Measurements from ENCODE around the gene GNB1L. TPM values are rescaled to one million over a fixed set of nuclear protein-coding genes. Genes with fewer than 3 reads are reported as not detected.
"Not testable (repeated sequence)": the region's sequence is repeated elsewhere in the genome, so short reads cannot be mapped to it uniquely, and the experiment has no call there.

GNB1L gene
- total RNA-seq, 1 donor from 2014 or later = 13.8 TPM

GRCh38 chr22:19884161-19884953 is 29.7 kb upstream of the GNB1L start:
- no peaks in the 10 kb centered on the region for H3K27me3 Mint-ChIP-seq (ENCODE audit: low read depth)
- no peak overlapping the region for H3K4me3 Mint-ChIP-seq
- DNase-seq (ENCODE audit: low read depth, low spot score) = no peak
- H3K9me3 Mint-ChIP-seq = no peaks in the 10 kb centered on the region
- H3K4me1 Mint-ChIP-seq = peaks cover 19% of the 10 kb centered on the region
- H3K27ac Mint-ChIP-seq (ENCODE audit: unreplicated experiment) = no peak overlapping the region
- no peaks in the 10 kb centered on the region for H3K36me3 Mint-ChIP-seq (ENCODE audit: low read depth)
- TF ChIP-seq, protein P1, sequence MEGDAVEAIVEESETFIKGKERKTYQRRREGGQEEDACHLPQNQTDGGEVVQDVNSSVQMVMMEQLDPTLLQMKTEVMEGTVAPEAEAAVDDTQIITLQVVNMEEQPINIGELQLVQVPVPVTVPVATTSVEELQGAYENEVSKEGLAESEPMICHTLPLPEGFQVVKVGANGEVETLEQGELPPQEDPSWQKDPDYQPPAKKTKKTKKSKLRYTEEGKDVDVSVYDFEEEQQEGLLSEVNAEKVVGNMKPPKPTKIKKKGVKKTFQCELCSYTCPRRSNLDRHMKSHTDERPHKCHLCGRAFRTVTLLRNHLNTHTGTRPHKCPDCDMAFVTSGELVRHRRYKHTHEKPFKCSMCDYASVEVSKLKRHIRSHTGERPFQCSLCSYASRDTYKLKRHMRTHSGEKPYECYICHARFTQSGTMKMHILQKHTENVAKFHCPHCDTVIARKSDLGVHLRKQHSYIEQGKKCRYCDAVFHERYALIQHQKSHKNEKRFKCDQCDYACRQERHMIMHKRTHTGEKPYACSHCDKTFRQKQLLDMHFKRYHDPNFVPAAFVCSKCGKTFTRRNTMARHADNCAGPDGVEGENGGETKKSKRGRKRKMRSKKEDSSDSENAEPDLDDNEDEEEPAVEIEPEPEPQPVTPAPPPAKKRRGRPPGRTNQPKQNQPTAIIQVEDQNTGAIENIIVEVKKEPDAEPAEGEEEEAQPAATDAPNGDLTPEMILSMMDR (conservative IDR thresholded peaks at IDR 0.05) = no peak

GRCh38 chr22:19883446-19883845 is 28.8 kb upstream of the GNB1L start:
- DNase-seq (ENCODE audit: low read depth, low spot score) = not testable (repeated sequence)

DNA sequence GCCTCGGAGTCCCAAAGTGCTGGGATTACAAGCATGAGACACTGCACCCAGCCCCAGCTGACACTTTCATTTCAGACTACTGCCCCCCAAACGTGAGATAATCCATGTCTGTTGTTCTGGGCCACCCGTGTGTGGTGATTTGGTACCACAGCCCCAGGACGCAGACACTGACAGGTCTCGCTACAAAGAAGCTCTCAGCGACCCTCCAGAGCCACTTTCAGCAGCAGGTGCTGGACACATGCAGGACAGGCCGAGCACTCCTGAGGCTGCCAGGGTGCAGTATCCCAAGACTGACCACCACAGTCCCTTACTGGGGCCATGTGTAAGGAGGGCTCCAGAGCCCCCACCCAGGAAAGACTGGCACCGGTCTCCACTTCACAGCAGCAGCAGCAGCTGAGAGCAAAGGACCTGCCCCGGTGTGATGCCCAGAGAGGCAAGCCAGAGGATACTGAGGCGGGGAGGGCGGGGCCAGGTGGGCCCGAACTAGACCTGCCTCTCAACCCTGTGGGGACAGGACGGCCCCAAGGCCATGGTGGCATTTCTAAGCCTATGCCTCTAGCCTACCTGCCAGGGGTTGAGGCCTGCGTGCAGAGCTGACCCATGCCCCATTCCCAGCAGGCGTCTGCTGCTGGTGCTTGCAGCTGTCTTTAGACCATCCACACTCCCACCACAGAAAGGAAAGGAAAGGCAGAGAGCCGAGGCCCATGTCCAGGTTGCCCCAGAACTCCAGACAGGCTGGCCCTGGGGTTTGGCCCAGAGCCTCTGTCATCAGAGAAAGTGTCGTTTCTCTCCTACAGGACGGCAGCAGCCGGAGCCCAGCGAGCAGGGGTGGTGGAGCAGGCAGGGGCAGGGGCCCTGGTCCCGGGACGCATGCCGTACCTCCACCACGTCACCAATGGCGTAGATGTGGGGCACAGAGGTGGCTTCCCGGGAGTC is 28.0 kb upstream of the GNB1L start:
- Mint-ChIP-seq H3K9me3 (no peaks in the 10 kb centered on the region), H3K4me1 (peaks cover 19% of the 10 kb centered on the region), H3K4me3 (no peak overlapping the region), H3K27me3 (ENCODE audit: low read depth) (no peaks in the 10 kb centered on the region), H3K27ac (ENCODE audit: unreplicated experiment) (no peak overlapping the region), H3K36me3 (ENCODE audit: low read depth) (no peaks in the 10 kb centered on the region)
- TF ChIP-seq, protein P1 (conservative IDR thresholded peaks at IDR 0.05) = no peak
- DNase-seq (ENCODE audit: low read depth, low spot score) = no peak

More at GRCh38 chr22:19883446-19883845, 28.8 kb upstream of the GNB1L start:
- H3K27me3 Mint-ChIP-seq (ENCODE audit: low read depth); H3K4me3 Mint-ChIP-seq; H3K9me3 Mint-ChIP-seq; H3K36me3 Mint-ChIP-seq (ENCODE audit: low read depth); H3K27ac Mint-ChIP-seq (ENCODE audit: unreplicated experiment): not testable (repeated sequence)
- peaks cover 19% of the 10 kb centered on the region for H3K4me1 Mint-ChIP-seq

- Mint-ChIP-seq H3K9me3 (no peaks in the 10 kb centered on the region), H3K4me3 (peak overlapping the region; percentile 31)
These were observed 26.3 kb upstream of the GNB1L start for GRCh38 chr22:19880786-19881569.

GRCh38 chr22:19879992-19880785 is 25.5 kb upstream of the GNB1L start:
- peak overlapping the region; percentile 67 for H3K27ac Mint-ChIP-seq (ENCODE audit: unreplicated experiment)

More at GRCh38 chr22:19880786-19881569, 26.3 kb upstream of the GNB1L start:
- TF ChIP-seq, protein P1 (conservative IDR thresholded peaks at IDR 0.05) = no peak
- H3K27me3 Mint-ChIP-seq (ENCODE audit: low read depth) = no peaks in the 10 kb centered on the region
- H3K4me1 Mint-ChIP-seq = peaks cover 19% of the 10 kb centered on the region
- peak; percentile 55 for DNase-seq (ENCODE audit: low read depth, low spot score)
- no peaks in the 10 kb centered on the region for H3K36me3 Mint-ChIP-seq (ENCODE audit: low read depth)
- H3K27ac Mint-ChIP-seq (ENCODE audit: unreplicated experiment) = peak overlapping the region; percentile 85

More at GRCh38 chr22:19879992-19880785, 25.5 kb upstream of the GNB1L start:
- H3K36me3 Mint-ChIP-seq (ENCODE audit: low read depth) = no peaks in the 10 kb centered on the region
- H3K4me3 Mint-ChIP-seq = no peak overlapping the region
- DNase-seq (ENCODE audit: low read depth, low spot score) = no peak
- H3K4me1 Mint-ChIP-seq = peaks cover 19% of the 10 kb centered on the region
- TF ChIP-seq, protein P1 (conservative IDR thresholded peaks at IDR 0.05) = no peak
- H3K9me3 Mint-ChIP-seq = no peaks in the 10 kb centered on the region
- no peaks in the 10 kb centered on the region for H3K27me3 Mint-ChIP-seq (ENCODE audit: low read depth)

Measured in neural crest cell (in vitro differentiated cells).